Spinal cord (tissue), 10 donors: Measurements from ENCODE around the gene CXCL14. TPM values are rescaled to one million over a fixed set of nuclear protein-coding genes. Genes with fewer than 3 reads are reported as not detected.
A peak's percentile ranks its signal among the peaks of the same experiment; 100 is the strongest.

Experiments
- DNase-seq, 6 donors: peaks; one replicate each; pipeline versions ENCODE4 v3.0.0 to v3.0.0-alpha.2; 2013 to 2015; ENCODE audit warnings: low spot score in 6 of 6, low read depth in 4 of 6
- H3K27ac ChIP-seq: one replicate; pipeline ENCODE4 v1.5.1; 2013; ENCODE audit warnings: low read depth, low read length, control low read depth
- H3K27me3 ChIP-seq: one replicate; pipeline ENCODE4 v1.6.1; 2013; ENCODE audit warnings: low read length; ENCODE audit not compliant: control insufficient read depth, insufficient read depth
- H3K36me3 ChIP-seq: one replicate; pipeline ENCODE4 v1.6.1; 2013; ENCODE audit warnings: low read length; ENCODE audit not compliant: control insufficient read depth, insufficient read depth
- H3K4me1 ChIP-seq: one replicate; pipeline ENCODE4 v1.6.1; 2013; ENCODE audit warnings: low read length; ENCODE audit not compliant: control insufficient read depth, insufficient read depth
- H3K4me3 ChIP-seq: one replicate; pipeline ENCODE4 v1.5.1; 2013; ENCODE audit warnings: low read depth, low read length, control low read depth
- H3K9me3 ChIP-seq: one replicate; pipeline ENCODE4 v1.6.1; 2013; ENCODE audit warnings: low read length; ENCODE audit not compliant: control insufficient read depth, insufficient read depth
- WGBS: methylation state at CpG from one replicate; pipeline ENCODE4 v1.1.5; 2013; ENCODE audit warnings: missing lambda C conversion rate; ENCODE audit not compliant: insufficient coverage; 5-methylcytosine and 5-hydroxymethylcytosine counted together
- polyA plus RNA-seq, 2 donors: library from polyadenylated mRNA; unstranded; fragments of 120-200 nt; gene quantifications; one replicate each; pipeline ENCODE4 v1.2.1, GENCODE V29; 2013; ENCODE audit not compliant: insufficient read length in 2 of 2
- total RNA-seq, 2 donors: library from RNA; depleted of rRNA in 1 of 2; stranded (reverse); fragments of 120-200 nt in 1 of 2; fragments of >200 nt in 1 of 2; gene quantifications; one replicate each; pipeline versions ENCODE4 v1.2.3 to v1.2.4, GENCODE V29; 2013 to 2014
- donor health status: healthy.

The CXCL14 gene
- total and polyA plus RNA-seq, 4 donors: 13.0 to 22.2 (median 18.7) TPM

DNA sequence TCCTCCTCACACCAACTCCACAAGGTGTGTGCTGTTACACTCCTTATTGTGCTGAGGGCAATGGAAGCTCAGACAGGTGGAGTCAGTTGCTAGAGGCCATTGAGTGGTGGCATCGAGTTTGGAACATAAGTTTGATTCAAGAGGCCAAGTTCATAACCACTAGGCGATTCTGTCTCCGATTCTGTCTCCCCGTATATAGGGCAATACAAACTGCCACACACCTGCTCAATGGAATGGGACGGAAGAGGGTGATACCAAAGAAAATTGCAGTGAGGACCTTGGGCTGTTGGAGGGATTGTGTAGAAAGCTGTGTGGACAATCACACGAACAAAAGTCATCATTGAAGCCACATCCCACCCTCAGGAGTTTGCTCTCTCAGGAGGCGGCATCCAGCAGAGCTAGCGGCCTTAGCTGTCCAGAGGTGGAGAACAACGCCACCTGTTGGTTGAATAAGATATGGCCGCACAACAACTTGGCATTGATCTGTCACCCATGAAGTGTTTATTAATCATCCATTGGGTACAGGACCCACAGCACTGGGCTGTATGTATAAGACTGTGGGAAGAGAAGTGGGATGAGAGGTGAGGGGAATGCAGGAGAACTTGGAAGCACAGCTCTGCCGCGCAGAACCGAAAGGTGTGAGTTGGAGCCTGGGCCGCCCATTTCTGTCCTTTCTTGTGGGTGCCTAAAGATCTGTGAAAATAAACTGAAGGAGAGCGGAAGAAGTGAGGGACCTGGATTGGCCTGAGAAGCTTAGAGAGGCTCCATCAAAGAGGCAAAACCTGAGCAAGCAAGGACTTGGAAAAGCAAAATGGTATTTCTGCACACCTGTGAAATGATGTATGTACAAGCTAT, 27.0 kb downstream of the CXCL14 start:
- no peaks in the 10 kb centered on the region for H3K9me3 ChIP-seq
- 32% methylated on average over 9 of the region's 15 CpGs for WGBS
- peak in 5 of 6 donors; percentile 40 to 92 (median 49) for DNase-seq
- H3K4me3 ChIP-seq: no peak overlapping the region
- H3K27ac ChIP-seq: no peak overlapping the region
- peaks cover 3% of the 10 kb centered on the region for H3K4me1 ChIP-seq
- H3K36me3 ChIP-seq: no peaks in the 10 kb centered on the region
- H3K27me3 ChIP-seq: peaks cover 64% of the 10 kb centered on the region

DNA sequence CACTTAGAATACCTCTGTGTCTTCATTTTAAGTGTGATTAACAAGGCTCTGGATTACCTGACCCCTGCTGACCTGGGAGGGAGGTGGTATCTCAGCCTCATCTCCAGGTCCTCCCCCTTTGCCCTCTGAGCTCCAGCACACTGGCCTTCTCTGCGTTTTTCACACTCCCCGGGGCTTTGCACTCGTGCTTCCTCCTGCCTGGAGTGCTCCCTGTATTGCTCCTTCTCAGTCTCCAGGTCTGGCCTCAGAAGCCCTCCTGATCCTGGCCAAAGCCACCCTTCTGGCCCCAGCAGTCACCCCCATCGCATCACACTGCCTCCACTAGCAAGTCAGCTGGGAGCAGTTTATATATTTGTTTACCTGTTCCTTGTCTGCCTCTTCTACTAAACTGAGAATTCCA, 29.4 kb downstream of the CXCL14 start:
- Histone ChIP-seq H3K36me3 (no peaks in the 10 kb centered on the region), H3K4me1 (peaks cover 13% of the 10 kb centered on the region), H3K27me3 (peaks cover 83% of the 10 kb centered on the region), H3K27ac (no peak overlapping the region), H3K4me3 (no peak overlapping the region), H3K9me3 (no peaks in the 10 kb centered on the region)
- DNase-seq: no peak
- WGBS: 42% methylated on average over 3 of the region's 4 CpGs

DNA sequence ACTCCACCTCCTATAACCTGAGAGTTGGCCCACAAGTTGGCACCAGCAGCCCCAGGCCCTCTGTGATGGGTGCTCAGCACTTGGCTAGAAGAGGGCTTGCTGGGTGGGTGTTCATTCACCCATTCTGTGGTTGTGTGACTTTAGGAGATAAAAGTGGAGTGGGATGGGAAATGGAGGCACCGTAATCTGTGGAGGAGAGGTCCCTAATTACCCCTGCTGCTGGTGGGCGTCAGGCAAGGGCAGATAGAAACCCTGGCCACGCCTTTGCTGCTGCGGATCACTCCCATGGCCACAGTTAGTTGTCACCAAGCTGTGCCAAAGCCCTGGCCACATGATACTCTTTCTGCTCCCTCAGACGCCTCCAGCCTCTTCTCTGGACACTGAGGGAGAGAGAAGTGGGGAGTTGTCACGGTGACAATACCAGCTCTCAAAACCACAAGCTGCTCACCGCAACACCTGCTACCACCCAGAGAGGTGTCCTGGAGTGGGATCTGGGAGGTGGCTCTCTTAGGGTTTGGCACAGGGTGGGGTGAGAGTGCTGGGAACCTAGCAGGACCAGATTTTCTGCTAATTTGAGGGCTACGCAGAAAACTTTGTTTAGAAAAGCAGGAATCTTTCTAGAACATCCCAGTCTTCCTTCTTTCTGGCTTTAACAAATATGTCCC, 31.1 kb downstream of the CXCL14 start:
- Histone ChIP-seq H3K27ac (no peak overlapping the region), H3K4me3 (no peak overlapping the region), H3K9me3 (no peaks in the 10 kb centered on the region), H3K4me1 (peaks cover 23% of the 10 kb centered on the region), H3K36me3 (no peaks in the 10 kb centered on the region), H3K27me3 (peaks cover 88% of the 10 kb centered on the region)
- 59% methylated on average over 4 of the region's 8 CpGs for WGBS
- DNase-seq: no peak

GRCh38 chr5:135546912-135547311, 31.9 kb downstream of the CXCL14 start:
- Histone ChIP-seq H3K27ac (no peak overlapping the region), H3K9me3 (no peaks in the 10 kb centered on the region), H3K4me3 (no peak overlapping the region), H3K36me3 (no peaks in the 10 kb centered on the region), H3K4me1 (peaks cover 23% of the 10 kb centered on the region), H3K27me3 (peaks cover 91% of the 10 kb centered on the region)
- no peak for DNase-seq
- WGBS: 55% methylated on average over 4 of the region's 4 CpGs

GRCh38 chr5:135546101-135546500, 32.7 kb downstream of the CXCL14 start:
- DNase-seq: peak in 1 of 6 donors; percentile 26
- 37% methylated on average over 5 of the region's 12 CpGs for WGBS
- peaks cover 23% of the 10 kb centered on the region for H3K4me1 ChIP-seq

GRCh38 chr5:135545099-135545498, 33.7 kb downstream of the CXCL14 start:
- Histone ChIP-seq H3K4me3 (no peak overlapping the region), H3K4me1 (peaks cover 23% of the 10 kb centered on the region), H3K27me3 (peaks cover 95% of the 10 kb centered on the region), H3K27ac (no peak overlapping the region), H3K9me3 (no peaks in the 10 kb centered on the region), H3K36me3 (no peaks in the 10 kb centered on the region)
- DNase-seq: no peak
- WGBS: 42% methylated on average over 14 of the region's 17 CpGs

More at GRCh38 chr5:135546101-135546500, 32.7 kb downstream of the CXCL14 start:
- Histone ChIP-seq H3K36me3 (no peaks in the 10 kb centered on the region), H3K27ac (no peak overlapping the region), H3K9me3 (no peaks in the 10 kb centered on the region), H3K27me3 (peaks cover 94% of the 10 kb centered on the region), H3K4me3 (no peak overlapping the region)

DNA sequence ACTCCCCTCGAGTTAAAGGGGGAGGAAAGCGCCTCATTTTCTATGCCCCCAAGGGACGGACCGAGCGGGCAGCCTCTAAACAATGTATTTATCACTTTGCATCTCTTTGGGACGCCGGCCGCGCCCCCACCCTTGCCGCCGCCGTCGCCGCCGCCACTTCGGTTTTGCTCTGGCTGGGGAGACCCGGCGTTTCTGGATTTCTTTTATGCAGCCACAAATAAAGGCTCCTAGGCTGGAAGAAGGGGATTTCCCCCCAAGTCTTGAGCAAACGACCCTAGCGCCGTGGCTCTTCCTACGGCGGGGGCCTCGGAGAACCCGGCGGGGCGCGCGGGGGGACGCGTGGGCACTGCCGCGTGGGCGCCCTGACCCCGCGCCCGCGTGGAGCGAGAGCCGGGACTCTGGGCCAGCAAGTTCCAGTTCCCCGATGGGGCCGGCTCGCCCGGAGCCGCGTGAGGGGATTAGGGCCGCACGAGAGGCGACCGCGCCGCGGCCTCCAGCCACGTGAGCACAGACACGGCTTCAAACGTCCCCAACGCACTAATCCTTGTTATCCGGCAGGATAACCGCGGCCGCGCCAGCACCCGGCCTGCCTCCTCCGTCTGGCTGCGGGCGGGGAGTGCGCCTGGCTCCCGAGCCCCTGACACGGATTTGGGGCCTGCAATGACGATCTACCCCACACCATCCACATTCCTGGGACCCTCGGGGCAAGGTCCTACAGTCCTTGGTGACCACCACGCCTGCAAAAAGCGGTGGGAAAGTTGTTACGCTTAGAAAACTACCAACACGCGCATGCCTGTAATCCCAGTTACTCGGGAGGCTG, 35.1 kb downstream of the CXCL14 start:
- WGBS: under 1% methylated on average over 75 of the region's 77 CpGs
- no peaks in the 10 kb centered on the region for H3K9me3 ChIP-seq
- no peaks in the 10 kb centered on the region for H3K36me3 ChIP-seq
- no peak overlapping the region for H3K27ac ChIP-seq
- H3K27me3 ChIP-seq: peaks cover 97% of the 10 kb centered on the region
- H3K4me3 ChIP-seq: peak overlapping the region; percentile 18
- DNase-seq: peak in 1 of 6 donors; percentile 53
- H3K4me1 ChIP-seq: peaks cover 23% of the 10 kb centered on the region

GRCh38 chr5:135543001-135543484, 35.7 kb downstream of the CXCL14 start:
- no CpG with 5 or more reads among the region's 5 CpGs for WGBS
- Histone ChIP-seq H3K27me3 (peaks cover 97% of the 10 kb centered on the region), H3K27ac (no peak overlapping the region), H3K4me3 (no peak overlapping the region), H3K9me3 (no peaks in the 10 kb centered on the region), H3K36me3 (no peaks in the 10 kb centered on the region), H3K4me1 (peaks cover 23% of the 10 kb centered on the region)
- no peak for DNase-seq

GRCh38 chr5:135541807-135542502, 36.8 kb downstream of the CXCL14 start:
- Histone ChIP-seq H3K27ac (no peak overlapping the region), H3K9me3 (peaks cover 2% of the 10 kb centered on the region), H3K36me3 (no peaks in the 10 kb centered on the region), H3K27me3 (peaks cover 97% of the 10 kb centered on the region), H3K4me1 (peaks cover 23% of the 10 kb centered on the region), H3K4me3 (no peak overlapping the region)
- no peak for DNase-seq
- 26% methylated on average over 5 of the region's 11 CpGs for WGBS
